A549 treated with dexamethasone at 1 μM for 4 hours (cell line): ENCODE measurements around the gene OR1D5. TPM values are rescaled to one million over a fixed set of nuclear protein-coding genes. Genes with fewer than 3 reads are reported as not detected.

Experiments used
- total RNA-seq: library from RNA; stranded (reverse); fragments of 200-300 nt; extraction: Qiagen RNA extraction; gene quantifications from 5 replicates; pipeline ENCODE4 v1.2.3, GENCODE V29; 2022

The OR1D5 gene, protein sequence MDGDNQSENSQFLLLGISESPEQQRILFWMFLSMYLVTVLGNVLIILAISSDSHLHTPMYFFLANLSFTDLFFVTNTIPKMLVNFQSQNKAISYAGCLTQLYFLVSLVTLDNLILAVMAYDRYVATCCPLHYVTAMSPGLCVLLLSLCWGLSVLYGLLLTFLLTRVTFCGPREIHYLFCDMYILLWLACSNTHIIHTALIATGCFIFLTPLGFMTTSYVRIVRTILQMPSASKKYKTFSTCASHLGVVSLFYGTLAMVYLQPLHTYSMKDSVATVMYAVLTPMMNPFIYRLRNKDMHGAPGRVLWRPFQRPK
- not detected in 5 replicates for total RNA-seq

GRCh38 chr17:3063507-3063906, at the start of gene OR1D5:
TSS of gene OR1D5 (minus strand) at chr17:3063607. CDS start at chr17:3063607, 0 bp downstream.

DNA sequence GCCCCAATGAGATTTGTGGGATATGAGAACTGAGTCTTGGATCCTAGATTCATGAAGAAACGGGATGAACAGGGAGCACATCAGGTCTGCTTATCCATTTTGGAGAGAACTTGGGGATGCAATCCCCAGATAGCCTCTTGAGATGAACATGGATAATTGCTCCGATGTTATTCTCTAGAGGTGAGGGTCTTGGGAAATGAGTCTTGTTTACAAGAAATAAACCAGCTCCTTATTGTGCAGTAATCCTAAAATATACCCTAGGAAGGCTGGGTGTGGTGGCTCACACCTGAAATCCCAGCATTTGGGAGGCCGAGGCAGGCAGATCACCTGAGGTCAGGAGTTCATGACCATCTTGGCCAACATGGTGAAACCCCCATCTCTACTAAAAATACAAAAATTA, 40.9 kb upstream of the OR1D5 start, which contains the start of gene OR1D2:
TSS of gene OR1D2 (minus strand) at position 101 of the 400 bp plus-strand sequence. CDS start 11,426 bp downstream, outside the sequence.

Other genes starting within 250 kb of the OR1D5 start
- gene OR1D2, start 40.8 kb upstream of the OR1D5 start, total RNA-seq = not detected in 5 replicates
- not detected in 5 replicates for gene OR1G1, start 63.9 kb upstream of the OR1D5 start, total RNA-seq
- not detected in 5 replicates for gene OR1A2, start 133.9 kb upstream of the OR1D5 start, total RNA-seq
- gene OR1A1, start 144.1 kb upstream of the OR1D5 start, total RNA-seq = not detected in 5 replicates
- gene OR3A1, start 234.8 kb upstream of the OR1D5 start, total RNA-seq = not detected in 5 replicates